NOMO-1 treated with DMSO at 0.1 percent for 48 hours (cell line): Measurements from ENCODE around the gene CNIH2.

Source experiments
- DNase-seq: peaks from one replicate; lab custom pipeline; 2025; ENCODE audit not compliant: unreplicated experiment; lab: John Stamatoyannopoulos, UW

Gene CNIH2

GRCh38 chr11:66259225-66259624 is 18.8 kb upstream of the CNIH2 start:
- DNase-seq = no peak

- DNase-seq = no peak
Observed at GRCh38 chr11:66259956-66260355, 18.0 kb upstream of the CNIH2 start.

GRCh38 chr11:66261578-66261977 is 16.4 kb upstream of the CNIH2 start:
- DNase-seq = no peak

- DNase-seq = no peak
Observed at GRCh38 chr11:66262191-66262590, 15.8 kb upstream of the CNIH2 start.

- DNase-seq = no peak
Observed at GRCh38 chr11:66262696-66263095, 15.3 kb upstream of the CNIH2 start.

GRCh38 chr11:66263231-66263630 is 14.7 kb upstream of the CNIH2 start:
- DNase-seq = no peak

- DNase-seq = no peak
Observed at GRCh38 chr11:66263785-66264184, 14.2 kb upstream of the CNIH2 start.

GRCh38 chr11:66264383-66264782 is 13.6 kb upstream of the CNIH2 start:
- DNase-seq = no peak

- DNase-seq = no peak
Observed at GRCh38 chr11:66264914-66265313, 13.1 kb upstream of the CNIH2 start.

GRCh38 chr11:66265531-66266377 is 12.2 kb upstream of the CNIH2 start:
- no peak for DNase-seq

GRCh38 chr11:66266378-66267038 is 11.5 kb upstream of the CNIH2 start:
- no peak for DNase-seq

GRCh38 chr11:66267039-66267378 is 11.0 kb upstream of the CNIH2 start:
- DNase-seq = no peak

- peak; percentile 68 for DNase-seq
Observed at GRCh38 chr11:66267379-66268243, 10.4 kb upstream of the CNIH2 start.

- peak; percentile 98 for DNase-seq
Observed at GRCh38 chr11:66268244-66268951, 9.6 kb upstream of the CNIH2 start, which contains the start of gene RAB1B. Gene RAB1B (plus strand): TSS chr11:66268639. CDS start chr11:66268680, 41 bp downstream.

GRCh38 chr11:66268952-66269905 is 8.7 kb upstream of the CNIH2 start:
- peak; percentile 43 for DNase-seq

GRCh38 chr11:66271816-66272215 is 6.2 kb upstream of the CNIH2 start:
- DNase-seq = no peak

GRCh38 chr11:66272596-66272995 is 5.4 kb upstream of the CNIH2 start:
- DNase-seq = no peak

- no peak for DNase-seq
Observed at GRCh38 chr11:66274219-66274618, 3.8 kb upstream of the CNIH2 start.

GRCh38 chr11:66275396-66275795 is 2.6 kb upstream of the CNIH2 start:
- DNase-seq = no peak
